ENCODE results near the gene GLI3.

GLI3 gene

GRCh38 chr7:42143711-42144600, 93.1 kb downstream of the GLI3 start:
- DNase-seq (ENCODE audit: low read depth): no peak

DNA sequence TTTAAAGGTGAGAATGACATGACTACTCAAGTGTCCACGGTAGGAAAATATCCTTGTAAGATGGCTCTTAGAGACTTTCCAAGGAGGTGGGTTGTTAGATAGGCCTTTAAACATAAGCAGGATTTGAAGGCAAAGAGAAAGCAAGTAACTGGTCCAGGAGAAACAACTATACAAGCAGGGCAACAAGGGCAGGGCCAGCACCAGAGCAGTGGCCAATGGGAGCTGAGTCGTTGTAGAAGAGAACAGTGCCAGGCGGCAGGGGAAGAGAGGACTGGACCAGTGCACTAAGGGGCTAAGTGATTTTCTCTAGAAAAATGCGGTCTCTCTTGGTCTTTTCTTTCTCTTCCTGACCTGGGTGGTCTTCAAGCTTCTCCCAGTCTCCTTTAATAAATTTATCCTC, 94.9 kb downstream of the GLI3 start:
- no peak for DNase-seq (ENCODE audit: low read depth)

GRCh38 chr7:42139751-42140150, 97.3 kb downstream of the GLI3 start:
- DNase-seq (ENCODE audit: low read depth): no peak

DNA sequence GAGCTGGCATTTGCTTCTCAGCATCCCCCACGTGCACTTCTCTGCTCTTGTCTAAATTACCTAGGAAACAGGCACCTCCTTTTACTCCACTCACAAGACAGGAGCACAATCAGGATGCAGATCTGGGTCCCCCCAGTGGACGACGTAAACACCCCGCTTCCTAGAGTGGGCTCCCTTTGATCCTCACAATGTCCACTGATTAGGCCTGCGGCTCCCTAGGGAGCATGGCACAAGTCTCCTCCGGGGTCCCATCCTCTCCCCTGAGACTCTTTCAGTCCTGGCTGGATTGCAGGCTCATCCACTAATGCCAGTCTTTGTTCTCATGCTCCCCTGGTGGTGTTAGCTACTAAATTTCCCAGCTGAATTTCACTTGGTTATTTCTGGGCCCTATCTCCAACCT, 98.3 kb downstream of the GLI3 start:
- no peak for DNase-seq (ENCODE audit: low read depth)

GRCh38 chr7:42137941-42138340, 99.1 kb downstream of the GLI3 start:
- DNase-seq (ENCODE audit: low read depth): no peak

DNA sequence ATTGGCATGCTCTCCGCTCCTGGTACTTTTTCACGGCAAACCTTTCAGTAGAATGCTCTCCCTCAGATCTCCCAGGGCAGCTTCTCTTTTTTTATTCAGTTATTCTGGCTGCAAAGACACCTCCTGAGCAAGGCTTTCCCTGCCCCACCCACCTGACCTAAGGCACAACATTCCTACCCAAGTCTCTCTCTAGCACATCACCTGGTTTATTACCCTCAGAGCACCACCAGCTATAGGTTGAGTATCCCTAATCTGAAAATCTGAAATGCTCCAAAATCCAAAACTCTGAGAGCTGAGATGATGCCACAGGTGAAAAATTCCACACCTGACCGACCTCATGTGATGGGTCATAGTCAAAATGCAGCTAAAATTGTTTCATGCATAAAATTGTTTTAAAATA, 99.6 kb downstream of the GLI3 start:
- no peak for DNase-seq (ENCODE audit: low read depth)

DNA sequence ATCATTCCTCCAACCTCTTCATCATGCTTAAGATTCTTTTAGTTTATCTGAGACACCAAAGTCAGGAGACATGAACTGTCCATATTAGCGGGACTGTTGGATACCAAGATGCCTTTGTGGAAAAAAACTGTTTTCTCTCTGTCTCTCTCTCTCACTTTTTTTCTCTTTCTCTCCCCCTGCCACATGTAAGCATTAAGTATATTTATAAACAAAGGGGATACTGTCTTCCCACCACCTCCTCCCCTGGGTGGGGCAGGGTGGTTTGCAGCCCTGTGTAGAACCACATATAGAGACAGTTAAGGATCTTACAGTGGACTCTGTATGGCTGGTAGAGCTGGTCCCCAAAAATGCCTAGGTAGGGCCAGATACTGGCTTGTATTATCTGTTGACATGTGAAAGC, 101.3 kb downstream of the GLI3 start:
- DNase-seq (ENCODE audit: low read depth): no peak

DNA sequence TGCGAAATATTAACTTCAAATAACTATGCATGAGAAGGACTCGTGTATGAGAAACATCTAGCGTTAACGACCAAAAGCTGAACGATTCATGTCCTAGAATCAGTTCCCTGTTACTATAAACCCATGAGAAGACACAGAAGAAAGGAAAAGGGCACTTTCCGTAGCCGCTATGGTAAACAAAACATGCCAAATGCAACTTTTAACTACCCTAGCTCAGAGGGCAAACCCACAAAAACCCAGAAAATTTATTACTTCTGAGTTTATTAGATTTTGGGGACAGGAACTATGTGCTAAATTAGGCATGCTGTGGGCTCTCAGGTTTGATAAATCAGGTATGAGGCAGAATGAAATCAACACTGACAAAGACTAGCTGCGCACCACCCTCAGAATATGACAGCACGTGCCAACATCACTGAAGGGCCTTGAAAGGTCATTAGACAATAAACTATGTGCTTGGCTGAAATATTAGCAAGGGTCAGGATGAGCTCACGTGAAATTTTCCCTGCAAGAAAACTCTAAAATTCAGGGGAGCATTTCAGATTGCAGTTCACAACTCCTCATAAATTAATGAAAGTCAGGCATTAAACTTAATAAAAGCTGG, 102.6 kb downstream of the GLI3 start:
- no peak for DNase-seq (ENCODE audit: low read depth)

DNA sequence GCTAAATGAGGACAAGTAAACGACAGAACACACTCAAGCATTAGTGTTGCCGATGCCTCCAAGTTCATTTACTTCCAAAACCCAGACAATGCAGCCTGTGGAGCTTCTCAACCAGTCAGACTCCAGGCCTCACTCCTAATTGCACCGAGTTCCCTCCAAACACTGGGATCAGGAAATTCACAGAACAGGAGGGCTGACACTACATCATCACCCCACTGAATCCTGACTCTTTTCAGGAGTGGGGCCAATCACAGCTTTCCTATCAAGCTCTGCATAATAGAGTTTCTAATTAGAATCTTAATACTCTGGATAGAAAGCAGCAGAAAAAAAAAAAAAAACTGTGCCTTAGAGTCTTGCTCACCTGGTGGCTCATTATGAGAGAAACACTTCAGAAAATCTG, 103.7 kb downstream of the GLI3 start:
- DNase-seq (ENCODE audit: low read depth): no peak

GRCh38 chr7:42128703-42129102, 108.3 kb downstream of the GLI3 start:
- no peak for DNase-seq (ENCODE audit: low read depth)

DNA sequence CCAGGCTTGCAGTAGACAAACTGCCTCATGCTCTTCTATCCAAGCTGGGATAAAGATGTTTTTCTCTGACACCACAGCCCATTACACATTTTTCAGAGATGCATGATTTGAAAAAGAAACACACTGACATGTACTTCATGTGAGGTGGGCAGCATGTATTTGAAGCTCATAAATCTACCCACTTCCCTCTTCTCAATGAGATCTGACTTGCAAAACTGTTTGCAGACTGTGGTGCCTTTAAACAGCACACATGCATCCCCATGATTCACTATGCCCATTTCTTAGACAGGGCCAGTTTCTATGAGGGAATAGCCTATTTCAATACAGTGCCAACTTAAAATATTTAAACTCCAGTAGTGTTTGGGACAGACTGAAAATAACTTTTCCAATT, 109.8 kb downstream of the GLI3 start:
- no peak for DNase-seq (ENCODE audit: low read depth)

GRCh38 chr7:42126475-42127231, 110.4 kb downstream of the GLI3 start:
- no peak for DNase-seq (ENCODE audit: low read depth)

GRCh38 chr7:42125321-42125720, 111.7 kb downstream of the GLI3 start:
- DNase-seq (ENCODE audit: low read depth): no peak

GRCh38 chr7:42123716-42124115, 113.3 kb downstream of the GLI3 start:
- DNase-seq (ENCODE audit: low read depth): no peak

- no peak for DNase-seq (ENCODE audit: low read depth)
Measured at GRCh38 chr7:42120191-42120590, 116.8 kb downstream of the GLI3 start.

- DNase-seq (ENCODE audit: low read depth): no peak
Measured at GRCh38 chr7:42117201-42117600, 119.8 kb downstream of the GLI3 start.

DNA sequence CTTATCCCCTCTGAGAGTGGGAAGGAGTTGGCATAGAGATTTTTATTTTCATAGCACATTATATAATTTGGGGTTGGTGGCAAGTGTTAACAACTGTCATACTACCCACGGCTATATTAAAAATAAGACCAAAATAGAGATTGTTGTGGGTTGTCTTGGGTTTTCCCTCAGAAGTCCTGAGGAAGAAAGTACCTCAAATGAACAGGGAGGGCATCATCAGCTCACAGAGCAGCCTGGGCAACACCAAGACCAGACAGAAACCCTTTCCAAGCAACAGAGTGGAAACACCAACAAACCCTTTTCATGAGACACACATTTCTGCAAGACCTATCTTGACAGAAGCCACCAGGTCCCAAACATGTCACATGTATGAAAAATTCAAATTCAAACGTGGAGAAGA, 121.2 kb downstream of the GLI3 start:
- no peak for DNase-seq (ENCODE audit: low read depth)

GRCh38 chr7:42110333-42110732, 126.7 kb downstream of the GLI3 start:
- no peak for DNase-seq (ENCODE audit: low read depth)

GRCh38 chr7:42108803-42109528, 128.0 kb downstream of the GLI3 start:
- DNase-seq (ENCODE audit: low read depth): no peak

DNA sequence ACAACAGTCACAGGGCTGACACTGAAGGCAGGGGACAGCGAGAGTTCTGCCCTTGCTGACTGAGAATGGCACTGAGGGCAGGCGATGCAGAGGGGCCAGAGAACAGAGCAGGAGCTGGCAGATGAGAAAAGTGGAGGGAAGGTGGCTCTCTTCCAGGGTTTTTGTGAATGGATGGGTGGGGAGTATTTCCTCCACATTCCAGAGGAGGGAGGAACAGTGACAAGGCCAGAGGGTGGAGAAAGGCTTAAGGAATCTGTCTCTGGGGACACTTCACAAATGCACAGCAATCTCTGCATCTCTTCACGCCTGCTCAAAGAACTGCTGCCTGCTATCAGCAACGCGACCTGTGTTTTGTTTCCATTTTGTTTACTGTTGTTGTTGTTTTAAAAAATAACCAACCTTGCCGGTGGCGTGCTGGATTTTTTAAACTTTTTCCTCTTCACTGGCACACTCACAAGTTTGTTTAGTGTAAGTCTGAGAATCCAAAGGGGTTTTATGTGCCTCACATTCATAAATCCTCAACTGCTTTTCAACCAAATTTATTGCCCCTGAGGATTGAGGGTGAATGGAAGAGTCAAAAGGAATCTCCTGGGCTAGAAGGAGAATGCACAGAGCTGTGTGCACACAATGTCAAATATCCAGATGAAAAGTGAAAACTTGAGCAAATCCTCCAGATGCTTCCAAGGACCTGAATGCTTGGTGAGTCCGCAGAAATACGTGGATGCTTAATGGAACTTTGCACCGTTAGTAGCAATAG, 129.3 kb downstream of the GLI3 start:
- no peak for DNase-seq (ENCODE audit: low read depth)

DNA sequence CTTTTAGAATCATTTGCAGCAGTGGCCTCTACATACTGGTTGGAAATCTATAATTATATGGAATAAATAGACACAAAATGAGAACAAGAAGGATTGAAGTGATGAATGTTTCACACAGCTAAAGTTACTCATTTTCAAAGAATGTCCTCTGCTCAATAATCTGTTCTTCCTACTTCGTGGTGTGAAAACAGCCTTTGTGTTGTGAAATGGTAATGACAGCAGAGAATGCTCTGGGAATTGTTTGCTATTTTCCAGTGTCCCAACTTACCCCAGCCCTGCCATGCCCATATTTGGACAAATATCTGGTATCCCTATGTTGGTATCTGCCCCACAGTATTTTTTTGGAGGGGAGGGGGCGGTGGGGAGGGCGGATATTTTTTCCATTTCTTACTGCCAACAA, 130.4 kb downstream of the GLI3 start:
- DNase-seq (ENCODE audit: low read depth): no peak

Data from activated T-helper 1 cell treated with Interleukin-2 at 50 U/mL for 16 hours (primary cell).